ENCODE measurements around the gene PLA2G10. TPM values are rescaled to one million over a fixed set of nuclear protein-coding genes. Genes with fewer than 3 reads are reported as not detected.

Gene PLA2G10
- total and polyA plus RNA-seq, 5 donors from 2014 or later, result not detected

GRCh38 chr16:14628806-14629611 lies 65.1 kb downstream of the PLA2G10 start:
- H3K27ac Mint-ChIP-seq, result peak overlapping the region; percentile 95 to 99 (median 98)
- Histone ChIP-seq H3K27ac (ENCODE audit: insufficient read depth, low read length, poor library complexity, severe bottlenecking) (peak overlapping the region; percentile 93), H3K27me3 (ENCODE audit: control insufficient read depth, insufficient read depth, low read length) (no peaks in the 10 kb centered on the region), H3K4me3 (ENCODE audit: low read depth, low read length) (peak overlapping the region; percentile 81), H3K36me3 (ENCODE audit: control insufficient read depth, insufficient read depth, low read length) (peaks cover 30% of the 10 kb centered on the region), H3K4me1 (ENCODE audit: control insufficient read depth, insufficient read depth, low read length, poor library complexity, severe bottlenecking) (peaks cover 47% of the 10 kb centered on the region), H3K9me3 (ENCODE audit: control insufficient read depth in 2 of 2, low read length in 2 of 2) (no peaks in the 10 kb centered on the region)
- H3K4me1 Mint-ChIP-seq, result peaks cover 30 to 65% (median 41%) of the 10 kb centered on the region in 4 donors
- peaks cover 18% of the 10 kb centered on the region for H3K36me3 Mint-ChIP-seq
- DNase-seq, result peak in 2 of 3 donors; percentile 3 to 10
- ATAC-seq (ENCODE audit: low read depth in 2 of 2), result no peak
- peaks cover 4% of the 10 kb centered on the region for H3K27me3 Mint-ChIP-seq
- peaks cover 0 to 4% (median 0%) of the 10 kb centered on the region in 7 donors for H3K9me3 Mint-ChIP-seq
- H3K4me3 Mint-ChIP-seq, result peak overlapping the region; percentile 90 to 95 (median 93)

- H3K36me3 ChIP-seq (ENCODE audit: control insufficient read depth, insufficient read depth, low read length), result peaks cover 46% of the 10 kb centered on the region
- peaks cover 24% of the 10 kb centered on the region for H3K36me3 Mint-ChIP-seq
- H3K27ac ChIP-seq (ENCODE audit: insufficient read depth, low read length, poor library complexity, severe bottlenecking), result no peak overlapping the region
- no peaks in the 10 kb centered on the region for H3K9me3 ChIP-seq (ENCODE audit: control insufficient read depth in 2 of 2, low read length in 2 of 2)
- peaks cover 25 to 54% (median 38%) of the 10 kb centered on the region in 4 donors for H3K4me1 Mint-ChIP-seq
- H3K4me1 ChIP-seq (ENCODE audit: control insufficient read depth, insufficient read depth, low read length, poor library complexity, severe bottlenecking), result peaks cover 35% of the 10 kb centered on the region
- peak overlapping the region in 1 of 3 donors; percentile 75 for H3K27ac Mint-ChIP-seq
- H3K27me3 Mint-ChIP-seq, result no peaks in the 10 kb centered on the region
- peaks cover 0 to 4% (median 0%) of the 10 kb centered on the region in 7 donors for H3K9me3 Mint-ChIP-seq
- no peak for DNase-seq
- no peaks in the 10 kb centered on the region for H3K27me3 ChIP-seq (ENCODE audit: control insufficient read depth, insufficient read depth, low read length)
- no peak overlapping the region for H3K4me3 ChIP-seq (ENCODE audit: low read depth, low read length)
- H3K4me3 Mint-ChIP-seq, result peak overlapping the region in 2 of 4 donors; percentile 15 to 75
- ATAC-seq (ENCODE audit: low read depth in 2 of 2), result no peak
These were observed 67.0 kb downstream of the PLA2G10 start for GRCh38 chr16:14627078-14627477.

Other genes starting within 250 kb of the PLA2G10 start
- gene PARN, start 64.0 kb downstream of the PLA2G10 start, total RNA-seq, result 36.2 TPM
- gene PARN, start 64.0 kb downstream of the PLA2G10 start, polyA plus RNA-seq, result 10 to 100 TPM; 41.6 to 50.9 (median 47.9) TPM
- gene BFAR, start 61.4 kb downstream of the PLA2G10 start, total RNA-seq, result 48.4 TPM
- 10 to 100 TPM; 48.0 to 52.8 (median 51.4) TPM for gene BFAR, start 61.4 kb downstream of the PLA2G10 start, polyA plus RNA-seq
- 0.86 TPM for gene NPIPA3, start 9.1 kb upstream of the PLA2G10 start, total RNA-seq
- not detected for gene NPIPA3, start 9.1 kb upstream of the PLA2G10 start, polyA plus RNA-seq
- 0.86 TPM for gene NPIPA2, start 48.2 kb upstream of the PLA2G10 start, total RNA-seq
- gene NPIPA2, start 48.2 kb upstream of the PLA2G10 start, polyA plus RNA-seq, result not detected
- gene NOMO1, start 139.4 kb upstream of the PLA2G10 start, total RNA-seq, result 44.5 TPM
- 10 to 100 TPM; 17.4 to 37.5 (median 31.1) TPM for gene NOMO1, start 139.4 kb upstream of the PLA2G10 start, polyA plus RNA-seq
- 109 TPM for gene NPIPA1, start 243.1 kb upstream of the PLA2G10 start, total RNA-seq
- gene NPIPA1, start 243.1 kb upstream of the PLA2G10 start, polyA plus RNA-seq, result 1 to 10 TPM in 3 of 4 donors, under 1 TPM in 1; 0.42 to 2.6 (median 1.5) TPM